IPS-20b (cell line): ENCODE results near the gene GSTO2.

ENCODE experiments used
- H3K27ac ChIP-seq: one replicate; pipeline ENCODE4 v1.5.1; 2013; ENCODE audit warnings: low read length
- H3K27me3 ChIP-seq: 2 replicates; pipeline ENCODE4 v1.6.1; 2013; ENCODE audit warnings: mild to moderate bottlenecking, low read length, inconsistent platforms; ENCODE audit not compliant: insufficient read depth
- H3K36me3 ChIP-seq: 2 replicates; pipeline ENCODE4 v1.6.1; 2013; ENCODE audit warnings: low read depth, mild to moderate bottlenecking, inconsistent platforms, low read length, moderate library complexity; ENCODE audit not compliant: insufficient read depth
- H3K4me1 ChIP-seq: 2 replicates; pipeline ENCODE4 v1.6.1; 2013; ENCODE audit warnings: mild to moderate bottlenecking, control low read depth, inconsistent platforms, low read length, moderate library complexity; ENCODE audit not compliant: insufficient read depth
- H3K4me3 ChIP-seq: 2 replicates; pipeline ENCODE4 v1.5.1; 2013; ENCODE audit warnings: mild to moderate bottlenecking, low read length, inconsistent platforms
- H3K9ac ChIP-seq: 2 replicates; pipeline ENCODE4 v1.6.1; 2013; ENCODE audit warnings: low read depth, mild to moderate bottlenecking, inconsistent platforms, low read length, moderate library complexity
- H3K9me3 ChIP-seq: 2 replicates; pipeline ENCODE4 v1.6.1; 2013; ENCODE audit warnings: mild to moderate bottlenecking, low read depth, low read length, inconsistent platforms; ENCODE audit not compliant: insufficient read depth

The GSTO2 gene

DNA sequence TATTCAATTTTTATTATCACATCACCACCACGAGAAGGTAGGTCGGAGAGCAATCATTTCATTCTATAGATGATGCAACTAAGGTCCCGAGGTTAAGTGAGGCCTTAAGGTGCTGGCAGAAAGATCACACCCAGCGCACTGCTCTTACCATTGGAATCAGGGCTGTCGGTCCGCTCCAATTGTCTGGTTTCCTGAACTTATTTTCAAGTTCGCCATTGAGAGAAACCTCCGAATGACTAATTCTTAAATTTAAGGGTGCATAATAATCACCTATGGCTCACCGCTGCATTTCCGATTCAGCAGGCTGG is 625 bp upstream of the GSTO2 start:
- H3K27me3 ChIP-seq, result no peaks in the 10 kb centered on the region; the same call in 1 of the 2 replicates
- peak overlapping the region; percentile 87 for H3K9ac ChIP-seq
- H3K36me3 ChIP-seq, result peaks cover 45% of the 10 kb centered on the region
- H3K4me3 ChIP-seq, result peak overlapping the region; percentile 86
- peak overlapping the region; percentile 32 for H3K27ac ChIP-seq
- no peaks in the 10 kb centered on the region for H3K9me3 ChIP-seq
- no peaks in the 10 kb centered on the region for H3K4me1 ChIP-seq

GRCh38 chr10:104273286-104273685 is 4.3 kb downstream of the GSTO2 start:
- no peaks in the 10 kb centered on the region for H3K9me3 ChIP-seq
- H3K27me3 ChIP-seq, result peaks cover 19% of the 10 kb centered on the region
- no peak overlapping the region for H3K4me3 ChIP-seq
- H3K9ac ChIP-seq, result no peak overlapping the region
- peaks cover 3% of the 10 kb centered on the region for H3K36me3 ChIP-seq
- no peak overlapping the region for H3K27ac ChIP-seq
- no peaks in the 10 kb centered on the region for H3K4me1 ChIP-seq

- Histone ChIP-seq H3K36me3 (no peaks in the 10 kb centered on the region), H3K4me1 (no peaks in the 10 kb centered on the region), H3K4me3 (no peak overlapping the region; the same call in 1 of the 2 replicates), H3K9ac (no peak overlapping the region), H3K27me3 (peaks cover 19% of the 10 kb centered on the region), H3K9me3 (no peaks in the 10 kb centered on the region), H3K27ac (no peak overlapping the region)
Measured at GRCh38 chr10:104273899-104274575, 5.1 kb downstream of the GSTO2 start.

DNA sequence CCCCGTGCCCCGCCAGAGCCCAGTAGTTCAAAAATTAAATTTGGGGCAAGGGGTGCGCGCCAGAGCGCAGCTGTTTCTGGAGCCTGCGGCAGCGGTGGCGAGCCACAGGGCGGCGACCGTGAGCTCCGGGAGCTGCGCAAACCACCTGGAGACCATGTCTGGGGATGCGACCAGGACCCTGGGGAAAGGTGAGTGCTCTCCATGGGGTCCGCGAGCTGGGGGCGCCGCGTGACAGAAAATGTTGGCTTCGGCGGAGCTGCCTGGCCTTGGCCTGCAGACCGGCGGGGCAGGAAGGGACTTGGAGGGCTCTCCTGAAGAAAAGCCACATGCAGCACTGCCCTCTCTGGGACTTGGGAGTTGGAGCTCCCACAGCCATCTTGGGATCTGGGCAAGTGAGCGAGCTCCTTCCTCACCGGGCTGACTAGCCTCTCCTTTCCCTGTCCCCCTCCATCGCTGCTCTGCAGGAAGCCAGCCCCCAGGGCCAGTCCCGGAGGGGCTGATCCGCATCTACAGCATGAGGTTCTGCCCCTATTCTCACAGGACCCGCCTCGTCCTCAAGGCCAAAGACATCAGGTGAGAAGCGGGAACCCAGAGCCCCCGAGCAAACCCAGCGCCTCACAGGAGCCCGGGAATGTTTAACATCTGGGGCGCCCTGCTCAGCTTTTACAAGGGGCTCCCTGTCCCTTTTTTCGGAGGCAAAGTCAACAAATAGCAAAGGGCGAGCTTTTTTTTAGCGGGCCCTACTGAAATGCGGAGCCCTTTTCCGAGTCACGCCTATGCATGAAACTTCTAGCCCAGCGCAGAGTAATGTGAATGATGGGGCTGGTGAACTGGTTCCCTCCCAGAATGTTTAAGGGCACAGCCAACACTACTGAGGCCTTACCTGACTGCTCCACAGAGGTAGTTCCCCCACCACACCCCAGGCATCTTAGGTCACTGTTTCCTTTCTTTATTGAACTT is 6.1 kb downstream of the GSTO2 start:
- no peaks in the 10 kb centered on the region for H3K36me3 ChIP-seq
- H3K27ac ChIP-seq, result no peak overlapping the region
- peak overlapping the region; percentile 60; the same call in 1 of the 2 replicates for H3K4me3 ChIP-seq
- H3K27me3 ChIP-seq, result peaks cover 19% of the 10 kb centered on the region
- H3K4me1 ChIP-seq, result no peaks in the 10 kb centered on the region
- H3K9me3 ChIP-seq, result no peaks in the 10 kb centered on the region
- peak overlapping the region; percentile 23; the same call in 1 of the 2 replicates for H3K9ac ChIP-seq

- Histone ChIP-seq H3K4me3 (no peak overlapping the region), H3K36me3 (no peaks in the 10 kb centered on the region), H3K27ac (no peak overlapping the region), H3K9ac (no peak overlapping the region), H3K4me1 (no peaks in the 10 kb centered on the region), H3K27me3 (peaks cover 19% of the 10 kb centered on the region), H3K9me3 (no peaks in the 10 kb centered on the region)
Measured at GRCh38 chr10:104276192-104276591, 7.2 kb downstream of the GSTO2 start.

DNA sequence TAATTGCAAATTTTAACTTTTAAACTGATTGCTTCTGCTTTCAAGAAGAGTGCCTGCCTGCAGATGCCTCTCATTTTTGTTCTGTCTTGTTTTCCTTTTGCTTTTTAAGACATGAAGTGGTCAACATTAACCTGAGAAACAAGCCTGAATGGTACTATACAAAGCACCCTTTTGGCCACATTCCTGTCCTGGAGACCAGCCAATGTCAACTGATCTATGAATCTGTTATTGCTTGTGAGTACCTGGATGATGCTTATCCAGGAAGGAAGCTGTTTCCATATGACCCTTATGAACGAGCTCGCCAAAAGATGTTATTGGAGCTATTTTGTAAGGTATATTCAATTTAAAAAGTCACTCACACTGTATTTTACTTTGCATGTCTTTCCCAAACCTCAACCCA is 8.8 kb downstream of the GSTO2 start:
- Histone ChIP-seq H3K27me3 (peaks cover 19% of the 10 kb centered on the region), H3K9ac (no peak overlapping the region), H3K4me1 (no peaks in the 10 kb centered on the region), H3K4me3 (no peak overlapping the region), H3K9me3 (no peaks in the 10 kb centered on the region), H3K36me3 (no peaks in the 10 kb centered on the region), H3K27ac (no peak overlapping the region)

DNA sequence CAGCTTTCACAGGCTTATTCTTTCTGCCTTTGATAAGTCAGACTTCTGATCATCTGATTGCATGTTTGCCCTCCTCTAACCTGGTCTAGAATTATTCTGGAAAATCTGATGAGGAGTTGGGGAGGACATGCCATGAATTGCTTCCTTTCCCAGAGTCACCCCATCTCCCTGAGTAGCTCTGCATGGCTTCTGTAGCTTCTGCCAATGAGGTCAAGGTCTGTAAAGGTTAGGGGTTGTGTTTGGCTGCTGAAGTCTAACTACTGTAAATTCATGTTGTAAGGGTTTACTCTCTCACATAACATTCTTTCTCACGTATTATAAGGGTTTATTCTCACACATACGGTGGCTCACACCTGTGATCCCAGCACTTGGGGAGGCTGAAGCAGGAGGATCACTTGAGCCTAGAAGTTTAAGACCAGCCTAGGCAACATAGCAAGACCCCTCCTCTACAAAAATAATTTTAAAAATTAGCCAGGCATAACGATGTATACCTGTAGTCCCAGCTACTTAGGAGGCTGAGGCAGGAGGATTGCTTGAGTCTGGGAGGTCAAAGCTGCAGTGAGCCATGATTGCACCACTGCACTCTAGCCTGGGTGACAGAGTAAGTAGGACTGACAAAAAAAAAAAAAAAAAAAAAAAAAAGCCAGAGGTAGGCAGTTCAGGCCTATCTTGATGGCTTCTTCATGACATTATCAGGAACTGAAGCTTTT is 10.7 kb downstream of the GSTO2 start:
- no peak overlapping the region for H3K4me3 ChIP-seq
- H3K4me1 ChIP-seq, result no peaks in the 10 kb centered on the region
- no peak overlapping the region for H3K9ac ChIP-seq
- H3K9me3 ChIP-seq, result no peaks in the 10 kb centered on the region
- H3K36me3 ChIP-seq, result no peaks in the 10 kb centered on the region
- H3K27ac ChIP-seq, result no peak overlapping the region
- peaks cover 11% of the 10 kb centered on the region for H3K27me3 ChIP-seq

- no peak overlapping the region for H3K4me3 ChIP-seq
- H3K27me3 ChIP-seq, result no peaks in the 10 kb centered on the region
- H3K9me3 ChIP-seq, result no peaks in the 10 kb centered on the region
- no peaks in the 10 kb centered on the region for H3K36me3 ChIP-seq
- H3K27ac ChIP-seq, result no peak overlapping the region
- no peak overlapping the region for H3K9ac ChIP-seq
- no peaks in the 10 kb centered on the region for H3K4me1 ChIP-seq
Measured at GRCh38 chr10:104281694-104282093, 12.7 kb downstream of the GSTO2 start.

DNA sequence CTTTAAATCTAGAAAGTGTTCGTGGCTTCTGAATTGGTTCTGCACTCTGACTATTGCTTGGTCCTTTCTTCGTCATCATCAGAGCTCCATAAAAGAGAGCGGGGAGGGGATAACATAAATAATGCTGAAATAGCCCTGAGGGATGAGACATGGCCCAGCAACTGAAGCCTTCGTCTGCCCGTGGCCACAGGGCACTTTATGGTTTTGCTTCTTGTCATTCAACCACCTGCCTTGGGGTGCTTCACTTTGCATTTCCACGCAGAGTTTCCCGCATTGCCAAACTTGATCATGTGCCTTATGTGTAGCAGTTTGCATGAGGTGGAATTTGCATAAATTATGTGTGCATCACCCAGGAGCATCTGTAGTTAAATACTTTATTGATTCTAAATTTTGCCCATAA is 15.9 kb downstream of the GSTO2 start:
- H3K4me1 ChIP-seq, result no peaks in the 10 kb centered on the region
- no peaks in the 10 kb centered on the region for H3K27me3 ChIP-seq
- H3K9me3 ChIP-seq, result no peaks in the 10 kb centered on the region
- no peaks in the 10 kb centered on the region for H3K36me3 ChIP-seq
- no peak overlapping the region for H3K27ac ChIP-seq
- no peak overlapping the region for H3K9ac ChIP-seq
- H3K4me3 ChIP-seq, result no peak overlapping the region

DNA sequence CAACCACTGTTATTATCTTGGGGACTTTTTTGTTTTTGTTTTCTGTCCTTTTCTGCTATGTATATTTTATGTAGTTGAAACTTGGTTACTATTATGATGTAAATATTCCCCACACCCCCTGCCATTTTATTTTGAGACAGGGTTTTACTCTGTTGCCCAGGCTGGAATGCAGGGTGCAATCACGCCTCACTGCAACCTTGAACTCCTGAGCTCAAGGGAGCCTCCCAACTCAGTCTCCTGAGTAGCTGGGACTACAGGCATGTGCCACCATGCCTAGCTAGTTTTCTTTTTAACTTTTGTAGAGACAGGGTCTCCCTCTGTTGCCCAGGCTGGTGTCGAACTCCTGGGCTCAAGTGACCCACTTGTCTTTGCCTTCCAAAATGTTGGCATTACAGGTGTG is 18.0 kb downstream of the GSTO2 start:
- H3K27me3 ChIP-seq, result peaks cover 8% of the 10 kb centered on the region; the same call in 1 of the 2 replicates
- H3K9me3 ChIP-seq, result no peaks in the 10 kb centered on the region
- peaks cover 2% of the 10 kb centered on the region; the same call in 1 of the 2 replicates for H3K4me1 ChIP-seq
- no peak overlapping the region for H3K9ac ChIP-seq
- no peak overlapping the region for H3K4me3 ChIP-seq
- no peaks in the 10 kb centered on the region for H3K36me3 ChIP-seq
- no peak overlapping the region for H3K27ac ChIP-seq

DNA sequence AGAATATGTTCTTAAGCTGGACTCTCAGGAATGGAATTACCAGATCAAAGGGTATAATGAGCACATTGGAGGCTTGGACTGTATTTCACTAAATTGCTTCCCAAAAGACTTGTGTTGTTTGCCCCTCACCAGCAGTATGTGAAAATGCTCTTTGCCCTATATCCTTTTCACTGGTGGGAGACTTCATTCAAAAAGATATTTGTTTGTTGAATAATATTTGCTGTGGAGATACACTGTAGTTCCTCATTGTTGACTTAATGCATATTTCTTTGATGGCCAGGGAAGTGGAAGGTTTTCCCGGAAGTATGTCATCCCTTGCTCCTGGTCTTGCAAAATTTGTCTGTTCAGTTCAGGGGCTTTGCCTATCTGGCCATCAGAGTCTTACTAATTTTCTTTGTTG is 19.4 kb downstream of the GSTO2 start:
- Histone ChIP-seq H3K4me3 (no peak overlapping the region), H3K9me3 (no peaks in the 10 kb centered on the region), H3K9ac (no peak overlapping the region), H3K27ac (no peak overlapping the region), H3K36me3 (no peaks in the 10 kb centered on the region), H3K27me3 (peaks cover 8% of the 10 kb centered on the region; the same call in 1 of the 2 replicates), H3K4me1 (peaks cover 2% of the 10 kb centered on the region; the same call in 1 of the 2 replicates)
